Progenitor cell of endocrine pancreas (in vitro differentiated cells): ENCODE data around the gene RAB10. TPM values are rescaled to one million over a fixed set of nuclear protein-coding genes. Genes with fewer than 3 reads are reported as not detected.
A peak's percentile ranks its signal among the peaks of the same experiment; 100 is the strongest.

Experiments
- DNase-seq: peaks from one replicate; pipeline ENCODE4 v3.0.0; 2021; ENCODE audit warnings: low spot score; ENCODE audit not compliant: unreplicated experiment
- H3K27ac Mint-ChIP-seq: 2 replicates; pipeline ENCODE4 v1.8.0; 2021; ENCODE audit warnings: mild to moderate bottlenecking, moderate library complexity, mixed read lengths
- H3K27me3 Mint-ChIP-seq: 2 replicates; pipeline ENCODE4 v1.8.0; 2021; ENCODE audit warnings: mixed read lengths
- H3K36me3 Mint-ChIP-seq: 2 replicates; pipeline ENCODE4 v1.8.0; 2022; ENCODE audit warnings: mixed read lengths; ENCODE audit not compliant: insufficient read depth
- H3K4me1 Mint-ChIP-seq: 2 replicates; pipeline ENCODE4 v1.8.0; 2021; ENCODE audit warnings: low read depth, mixed read lengths
- H3K4me3 Mint-ChIP-seq: 2 replicates; pipeline ENCODE4 v1.8.0; 2021; ENCODE audit warnings: low read depth, mild to moderate bottlenecking, moderate library complexity, mixed read lengths
- H3K9me3 Mint-ChIP-seq: 2 replicates; pipeline ENCODE4 v1.8.0; 2021; ENCODE audit warnings: low read depth, mixed read lengths
- total RNA-seq: library from RNA; stranded (reverse); gene quantifications from 2 replicates; pipeline ENCODE4 v1.2.1, GENCODE V29; 2021
- TF ChIP-seq, protein P1 (sequence below): fragments of 200-600 bp; sonication (generic); IDR thresholded peaks from one replicate; pipeline ENCODE4 v1.5.0; 2021; ENCODE audit warnings: antibody characterized with exemption, mild to moderate bottlenecking; ENCODE audit not compliant: unreplicated experiment

RAB10 gene
- total RNA-seq, 1 donor from 2014 or later: 114 TPM

DNA sequence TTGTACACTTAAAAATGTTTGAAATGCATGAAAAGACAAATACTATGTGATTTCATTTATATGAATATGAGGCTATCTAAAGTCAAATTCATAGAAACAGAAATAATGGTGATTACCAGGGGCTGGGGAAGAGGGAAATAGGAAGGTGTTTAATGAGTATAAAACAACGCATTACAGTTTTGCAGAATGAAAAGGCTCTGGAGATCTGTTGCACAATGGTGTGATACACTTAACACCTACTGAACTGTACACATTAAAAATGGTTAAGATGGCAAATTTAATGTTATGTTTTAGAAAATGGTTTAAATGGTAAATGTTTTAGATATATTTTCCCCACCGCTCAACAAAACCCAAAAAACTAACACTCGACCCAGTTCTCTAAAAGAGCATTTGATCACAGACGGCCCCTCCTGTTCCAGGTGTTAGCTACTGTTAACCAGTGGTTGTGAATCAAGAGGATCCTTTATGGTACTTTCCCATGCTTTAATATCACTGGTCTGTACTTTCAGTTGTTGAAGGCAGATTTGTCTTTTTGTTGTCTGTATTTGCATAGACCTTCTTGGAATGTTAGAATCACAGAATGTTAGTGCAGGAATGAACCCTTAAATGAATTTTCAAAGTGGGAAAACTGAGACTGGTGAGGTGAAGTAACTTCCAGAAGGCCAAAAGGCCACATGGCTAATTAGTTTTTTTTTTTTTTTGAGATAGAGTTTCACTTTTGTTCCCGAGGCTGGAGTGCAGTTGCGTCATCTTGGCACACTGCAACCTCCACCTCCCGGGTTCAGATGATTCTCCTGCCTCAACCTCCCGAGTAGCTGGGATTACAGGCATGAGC, 10.2 kb downstream of the RAB10 start:
- Mint-ChIP-seq H3K27me3 (no peaks in the 10 kb centered on the region), H3K27ac (peak overlapping the region; percentile 59), H3K9me3 (no peaks in the 10 kb centered on the region), H3K4me3 (no peak overlapping the region), H3K36me3 (peaks cover 21% of the 10 kb centered on the region), H3K4me1 (peaks cover 11% of the 10 kb centered on the region)
- TF ChIP-seq, protein P1, sequence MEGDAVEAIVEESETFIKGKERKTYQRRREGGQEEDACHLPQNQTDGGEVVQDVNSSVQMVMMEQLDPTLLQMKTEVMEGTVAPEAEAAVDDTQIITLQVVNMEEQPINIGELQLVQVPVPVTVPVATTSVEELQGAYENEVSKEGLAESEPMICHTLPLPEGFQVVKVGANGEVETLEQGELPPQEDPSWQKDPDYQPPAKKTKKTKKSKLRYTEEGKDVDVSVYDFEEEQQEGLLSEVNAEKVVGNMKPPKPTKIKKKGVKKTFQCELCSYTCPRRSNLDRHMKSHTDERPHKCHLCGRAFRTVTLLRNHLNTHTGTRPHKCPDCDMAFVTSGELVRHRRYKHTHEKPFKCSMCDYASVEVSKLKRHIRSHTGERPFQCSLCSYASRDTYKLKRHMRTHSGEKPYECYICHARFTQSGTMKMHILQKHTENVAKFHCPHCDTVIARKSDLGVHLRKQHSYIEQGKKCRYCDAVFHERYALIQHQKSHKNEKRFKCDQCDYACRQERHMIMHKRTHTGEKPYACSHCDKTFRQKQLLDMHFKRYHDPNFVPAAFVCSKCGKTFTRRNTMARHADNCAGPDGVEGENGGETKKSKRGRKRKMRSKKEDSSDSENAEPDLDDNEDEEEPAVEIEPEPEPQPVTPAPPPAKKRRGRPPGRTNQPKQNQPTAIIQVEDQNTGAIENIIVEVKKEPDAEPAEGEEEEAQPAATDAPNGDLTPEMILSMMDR: no peak
- no peak for DNase-seq

DNA sequence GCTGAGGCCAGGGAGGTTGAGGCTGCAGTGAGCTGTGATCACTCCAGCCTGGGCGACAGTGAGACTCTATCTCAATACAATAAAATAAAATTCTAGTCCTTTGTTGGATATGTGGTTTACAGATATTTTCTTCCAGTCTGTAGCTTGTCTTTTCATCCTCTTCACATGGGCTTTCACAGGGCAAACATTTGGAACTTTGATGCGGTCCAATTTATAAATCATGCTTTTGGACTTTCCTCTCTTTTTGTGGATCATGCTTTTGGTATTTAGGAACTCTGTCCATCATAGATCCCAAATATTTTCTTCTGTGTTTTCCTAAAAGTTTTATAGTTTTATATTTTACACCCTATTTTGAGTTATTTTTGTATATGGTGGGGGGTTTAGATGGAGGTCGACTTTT, 14.9 kb downstream of the RAB10 start:
- no peak for DNase-seq
- Mint-ChIP-seq H3K4me1 (peaks cover 11% of the 10 kb centered on the region), H3K36me3 (peaks cover 13% of the 10 kb centered on the region), H3K4me3 (no peak overlapping the region), H3K27ac (peak overlapping the region; percentile 23), H3K9me3 (no peaks in the 10 kb centered on the region), H3K27me3 (no peaks in the 10 kb centered on the region)
- TF ChIP-seq, protein P1: no peak

DNA sequence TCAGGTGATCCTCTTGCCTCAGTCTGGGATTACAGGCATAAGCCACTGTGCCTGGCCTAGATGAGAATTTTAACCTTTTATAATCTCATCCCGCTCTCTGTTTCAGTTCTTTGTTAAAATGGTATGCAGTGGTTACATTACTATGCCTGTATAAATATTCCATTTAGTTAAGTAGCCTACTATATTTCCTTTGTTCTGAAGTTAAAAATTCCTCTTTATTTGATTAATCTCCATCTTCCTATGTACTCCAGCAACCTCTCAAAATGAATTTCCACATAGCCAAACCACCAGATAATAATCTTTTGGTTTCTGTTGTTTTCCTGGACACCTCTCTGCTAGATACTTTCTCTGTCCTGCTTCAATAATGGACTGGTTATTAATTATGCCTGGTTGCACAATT, 15.8 kb downstream of the RAB10 start:
- DNase-seq: no peak
- H3K9me3 Mint-ChIP-seq: no peaks in the 10 kb centered on the region
- H3K27ac Mint-ChIP-seq: no peak overlapping the region
- no peak overlapping the region for H3K4me3 Mint-ChIP-seq
- H3K4me1 Mint-ChIP-seq: peaks cover 6% of the 10 kb centered on the region
- TF ChIP-seq, protein P1: no peak
- H3K27me3 Mint-ChIP-seq: no peaks in the 10 kb centered on the region
- H3K36me3 Mint-ChIP-seq: peaks cover 13% of the 10 kb centered on the region

GRCh38 chr2:26052740-26053139, 18.9 kb downstream of the RAB10 start:
- TF ChIP-seq, protein P1: no peak
- no peak for DNase-seq
- Mint-ChIP-seq H3K27ac (no peak overlapping the region), H3K36me3 (peaks cover 4% of the 10 kb centered on the region), H3K4me1 (peaks cover 9% of the 10 kb centered on the region), H3K4me3 (no peak overlapping the region), H3K9me3 (no peaks in the 10 kb centered on the region), H3K27me3 (no peaks in the 10 kb centered on the region)

- Mint-ChIP-seq H3K4me3 (no peak overlapping the region), H3K4me1 (peaks cover 16% of the 10 kb centered on the region), H3K27me3 (no peaks in the 10 kb centered on the region), H3K27ac (peak overlapping the region; percentile 38), H3K36me3 (peaks cover 1% of the 10 kb centered on the region), H3K9me3 (no peaks in the 10 kb centered on the region)
- DNase-seq: no peak
- TF ChIP-seq, protein P1: no peak
These were observed 20.9 kb downstream of the RAB10 start for GRCh38 chr2:26054598-26055348.
